Measurements from ENCODE around the gene BRPF3.

DNA sequence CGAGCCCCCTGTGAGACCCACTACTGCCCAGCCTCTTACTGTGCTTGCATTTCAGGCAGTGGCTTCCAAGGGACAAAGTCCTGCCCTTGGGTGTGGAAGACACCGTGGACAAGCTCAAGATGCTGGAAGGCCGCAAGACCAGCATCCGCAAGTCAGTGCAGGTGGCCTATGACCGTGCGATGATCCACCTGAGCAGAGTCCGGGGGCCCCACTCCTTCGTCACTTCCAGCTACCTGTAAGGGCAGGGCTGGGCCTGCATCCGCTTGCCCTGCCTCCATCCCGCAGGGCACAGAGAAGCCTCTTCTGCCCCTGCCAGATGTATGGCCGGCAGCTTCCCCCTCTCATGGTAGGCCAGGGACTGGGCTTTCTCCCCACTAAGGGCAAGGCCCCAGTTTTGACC lies 33.8 kb downstream of the BRPF3 start:
- TF ChIP-seq, protein P1, sequence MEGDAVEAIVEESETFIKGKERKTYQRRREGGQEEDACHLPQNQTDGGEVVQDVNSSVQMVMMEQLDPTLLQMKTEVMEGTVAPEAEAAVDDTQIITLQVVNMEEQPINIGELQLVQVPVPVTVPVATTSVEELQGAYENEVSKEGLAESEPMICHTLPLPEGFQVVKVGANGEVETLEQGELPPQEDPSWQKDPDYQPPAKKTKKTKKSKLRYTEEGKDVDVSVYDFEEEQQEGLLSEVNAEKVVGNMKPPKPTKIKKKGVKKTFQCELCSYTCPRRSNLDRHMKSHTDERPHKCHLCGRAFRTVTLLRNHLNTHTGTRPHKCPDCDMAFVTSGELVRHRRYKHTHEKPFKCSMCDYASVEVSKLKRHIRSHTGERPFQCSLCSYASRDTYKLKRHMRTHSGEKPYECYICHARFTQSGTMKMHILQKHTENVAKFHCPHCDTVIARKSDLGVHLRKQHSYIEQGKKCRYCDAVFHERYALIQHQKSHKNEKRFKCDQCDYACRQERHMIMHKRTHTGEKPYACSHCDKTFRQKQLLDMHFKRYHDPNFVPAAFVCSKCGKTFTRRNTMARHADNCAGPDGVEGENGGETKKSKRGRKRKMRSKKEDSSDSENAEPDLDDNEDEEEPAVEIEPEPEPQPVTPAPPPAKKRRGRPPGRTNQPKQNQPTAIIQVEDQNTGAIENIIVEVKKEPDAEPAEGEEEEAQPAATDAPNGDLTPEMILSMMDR (IDR thresholded peaks at IDR 0.05 in 2 of 3, conservative IDR thresholded peaks at IDR 0.05 in 1 of 3; ENCODE audit: insufficient read depth in 2 of 3, low read depth in 1 of 3, low read length in 3 of 3): no peak
- TF ChIP-seq SMARCC2 (IDR thresholded peaks at IDR 0.05; ENCODE audit: low read depth) (no peak), TRIM28 (IDR thresholded peaks at IDR 0.05) (no peak), ZBTB11 (CRISPR knock-in tag; IDR thresholded peaks at IDR 0.05) (no peak), POLR2A (conservative IDR thresholded peaks at IDR 0.05) (no peak)
- TF ChIP-seq, protein P2, sequence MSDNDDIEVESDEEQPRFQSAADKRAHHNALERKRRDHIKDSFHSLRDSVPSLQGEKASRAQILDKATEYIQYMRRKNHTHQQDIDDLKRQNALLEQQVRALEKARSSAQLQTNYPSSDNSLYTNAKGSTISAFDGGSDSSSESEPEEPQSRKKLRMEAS (CRISPR knock-in tag; IDR thresholded peaks at IDR 0.05): no peak
